ENCODE measurements around the gene UTS2B. TPM values are rescaled to one million over a fixed set of nuclear protein-coding genes. Genes with fewer than 3 reads are reported as not detected.

Gene UTS2B
- total RNA-seq, 1 experiment from 2014 or later = 0.26 TPM

- ChIA-PET CTCF (interaction anchor here (0.6 kb wide), 1 partner anchor 160 kb away, joined by 5 read pairs; no protein-coding TSS in a partner anchor), POLR2A (no interaction called here)
- H3K36me3 ChIP-seq (ENCODE audit: control insufficient read depth, insufficient read depth, low read length) = no peaks in the 10 kb centered on the region
- BruUV-seq (replicated peaks) = no TSS peak
- DNase-seq (ENCODE audit: low read depth, low spot score) = no peak
- H3K27ac ChIP-seq (ENCODE audit: low read length) = no peak overlapping the region
- in situ Hi-C loops (cut with HindIII; ENCODE audit: low pct_unique_long_range_greater_than_20kb, low sequenced_read_pairs) = no loop called here
- no peaks in the 10 kb centered on the region for H3K27me3 ChIP-seq (ENCODE audit: control insufficient read depth, insufficient read depth, low read length)
- H3K9me3 ChIP-seq (ENCODE audit: control insufficient read depth, insufficient read depth, low read depth, low read length) = no peaks in the 10 kb centered on the region; the same call in 1 of the 2 replicates
- TF ChIP-seq SIN3A (IDR thresholded peaks at IDR 0.05; ENCODE audit: borderline replicate concordance, insufficient read depth, low read depth, low read length) (no peak), REST (IDR thresholded peaks at IDR 0.05; ENCODE audit: insufficient read depth in 1 of 2, low read depth in 2 of 2, low read length in 1 of 2) (no peak), POLR2AphosphoS5 (IDR thresholded peaks at IDR 0.05; ENCODE audit: low read depth, low read length) (no peak), CTCF (IDR thresholded peaks at IDR 0.05) (no peak; the same call in 1 of the 2 replicates), TCF7L2 (IDR thresholded peaks at IDR 0.05; ENCODE audit: low read depth, low read length) (no peak)
- no peaks in the 10 kb centered on the region for H3K4me1 ChIP-seq (ENCODE audit: control insufficient read depth, insufficient read depth, low read length)
- intact Hi-C loops (cut with micrococcal nuclease; ENCODE audit: unreplicated experiment) = loop anchor here (5.0 to 10.0 kb wide), 2 partner anchors 90 to 143 kb away; partner anchors contain the start of gene UTS2B
- no peak for ATAC-seq
- H3K4me3 ChIP-seq (ENCODE audit: low read depth in 2 of 2, low read length in 2 of 2) = no peak overlapping the region
Measured at GRCh38 chr3:191244242-191244867, 86.0 kb downstream of the UTS2B start.

- no peak for DNase-seq (ENCODE audit: low read depth, low spot score)
- no peak for TF ChIP-seq CTCF (IDR thresholded peaks at IDR 0.05)
- TF ChIP-seq POLR2AphosphoS5 (IDR thresholded peaks at IDR 0.05; ENCODE audit: low read depth, low read length) = no peak
- TF ChIP-seq REST (IDR thresholded peaks at IDR 0.05; ENCODE audit: insufficient read depth in 1 of 2, low read depth in 2 of 2, low read length in 1 of 2) = no peak
- no peak for TF ChIP-seq SIN3A (IDR thresholded peaks at IDR 0.05; ENCODE audit: borderline replicate concordance, insufficient read depth, low read depth, low read length)
- no peak for TF ChIP-seq TCF7L2 (IDR thresholded peaks at IDR 0.05; ENCODE audit: low read depth, low read length)
- H3K36me3 ChIP-seq (ENCODE audit: control insufficient read depth, insufficient read depth, low read length) = no peaks in the 10 kb centered on the region
- no TSS peak for BruUV-seq (replicated peaks)
- no peaks in the 10 kb centered on the region for H3K27me3 ChIP-seq (ENCODE audit: control insufficient read depth, insufficient read depth, low read length)
- POLR2A ChIA-PET = no interaction called here
- CTCF ChIA-PET = no interaction called here
- H3K27ac ChIP-seq (ENCODE audit: low read length) = no peak overlapping the region
- intact Hi-C loops (cut with micrococcal nuclease; ENCODE audit: unreplicated experiment) = loop anchor here (5.0 to 10.0 kb wide), 2 partner anchors 94 to 147 kb away; partner anchors contain the start of gene UTS2B
- no peak for ATAC-seq
- peaks cover 18% of the 10 kb centered on the region for H3K4me1 ChIP-seq (ENCODE audit: control insufficient read depth, insufficient read depth, low read length)
- no peak overlapping the region for H3K4me3 ChIP-seq (ENCODE audit: low read depth in 2 of 2, low read length in 2 of 2)
- H3K9me3 ChIP-seq (ENCODE audit: control insufficient read depth, insufficient read depth, low read depth, low read length) = no peaks in the 10 kb centered on the region; the same call in 1 of the 2 replicates
- in situ Hi-C loops (cut with HindIII; ENCODE audit: low pct_unique_long_range_greater_than_20kb, low sequenced_read_pairs) = no loop called here
Measured at GRCh38 chr3:191240486-191240885, 89.8 kb downstream of the UTS2B start.
